GM12892 (cell line): ENCODE measurements around the gene FANCC.

Experiments used
- POLR2A ChIP-seq: IDR thresholded peaks from 2 replicates; pipeline ENCODE4 v1.6.1; 2011; ENCODE audit warnings: low read depth, low read length, control low read depth
- POLR2AphosphoS5 ChIP-seq: IDR thresholded peaks from 2 replicates; pipeline ENCODE4 v1.6.1; 2011; ENCODE audit warnings: low read depth, low read length, control low read depth

- TF ChIP-seq POLR2AphosphoS5 (no peak), POLR2A (no peak)
Observed at GRCh38 chr9:95215336-95215898, 102.1 kb downstream of the FANCC start.
